GM18519 (cell line): ENCODE results near the gene NDUFS6.

Source experiments
- ATAC-seq: cut with Tn5 transposase; IDR thresholded peaks from one replicate; pipeline ENCODE4 v1.9.1; 2021; ENCODE audit warnings: mild to moderate bottlenecking, moderate library complexity; ENCODE audit not compliant: unreplicated experiment, low FRiP score

The NDUFS6 gene

GRCh38 chr5:1801222-1801966 lies at the start of gene NDUFS6:
Gene NDUFS6 (plus strand): TSS chr5:1801407. CDS start chr5:1801418, 11 bp downstream.
- peak; percentile 37 for ATAC-seq

- no peak for ATAC-seq
These were observed 49.1 kb upstream of the NDUFS6 start for GRCh38 chr5:1751864-1752822.

GRCh38 chr5:1752881-1753280 lies 48.3 kb upstream of the NDUFS6 start:
- ATAC-seq = no peak

GRCh38 chr5:1753490-1753889 lies 47.7 kb upstream of the NDUFS6 start:
- no peak for ATAC-seq

GRCh38 chr5:1754531-1755220 lies 46.5 kb upstream of the NDUFS6 start:
- ATAC-seq = no peak

GRCh38 chr5:1755321-1755949 lies 45.8 kb upstream of the NDUFS6 start:
- no peak for ATAC-seq

GRCh38 chr5:1756481-1756880 lies 44.7 kb upstream of the NDUFS6 start:
- no peak for ATAC-seq

GRCh38 chr5:1757511-1757910 lies 43.7 kb upstream of the NDUFS6 start:
- ATAC-seq = no peak

GRCh38 chr5:1758574-1758973 lies 42.6 kb upstream of the NDUFS6 start:
- no peak for ATAC-seq

GRCh38 chr5:1759378-1759970 lies 41.7 kb upstream of the NDUFS6 start:
- no peak for ATAC-seq

GRCh38 chr5:1760231-1760630 lies 41.0 kb upstream of the NDUFS6 start:
- ATAC-seq = no peak

GRCh38 chr5:1760656-1761452 lies 40.4 kb upstream of the NDUFS6 start:
- no peak for ATAC-seq

- no peak for ATAC-seq
These were observed 39.8 kb upstream of the NDUFS6 start for GRCh38 chr5:1761453-1761755.

- ATAC-seq = no peak
These were observed 38.9 kb upstream of the NDUFS6 start for GRCh38 chr5:1762121-1762882.

GRCh38 chr5:1762883-1763547 lies 38.2 kb upstream of the NDUFS6 start:
- ATAC-seq = no peak

- no peak for ATAC-seq
These were observed 37.7 kb upstream of the NDUFS6 start for GRCh38 chr5:1763548-1763911.

- ATAC-seq = no peak
These were observed 37.1 kb upstream of the NDUFS6 start for GRCh38 chr5:1763960-1764605.

- no peak for ATAC-seq
These were observed 36.6 kb upstream of the NDUFS6 start for GRCh38 chr5:1764606-1764960.
